ENCODE results near the gene G3BP2.

GRCh38 chr4:75630937-75631329 is 42.3 kb downstream of the G3BP2 start:
- TF ChIP-seq CTCF (conservative IDR thresholded peaks at IDR 0.05 in 1 of 2, IDR thresholded peaks at IDR 0.05 in 1 of 2; ENCODE audit: extremely low read depth in 1 of 2, insufficient read depth in 1 of 2, low read depth in 1 of 2, low read length in 2 of 2) = no peak
- TF ChIP-seq EZH2 (IDR thresholded peaks at IDR 0.05; ENCODE audit: borderline replicate concordance, low read length) = no peak

All from mammary epithelial cell (primary cell).